ENCODE results near the gene HPS4. TPM values are rescaled to one million over a fixed set of nuclear protein-coding genes. Genes with fewer than 3 reads are reported as not detected.

HPS4 gene
- total RNA-seq, 2 experiments from 2014 or later, result 41.7 to 44.3 TPM

GRCh38 chr22:26463101-26463661, 20.4 kb downstream of the HPS4 start:
- no peak for DNase-seq
- Mint-ChIP-seq H3K4me1 (ENCODE audit: low read depth) (no peaks in the 10 kb centered on the region), H3K27me3 (no peaks in the 10 kb centered on the region), H3K4me3 (no peak overlapping the region), H3K9me3 (no peaks in the 10 kb centered on the region), H3K27ac (no peak overlapping the region), H3K36me3 (peaks cover 22% of the 10 kb centered on the region)
- CTCF ChIA-PET, result interaction anchor here (1.2 to 5.7 kb wide), 6 partner anchors 11 to 97 kb away, joined by 3 to 109 read pairs (median 20); no protein-coding TSS in a partner anchor
- POLR2A ChIA-PET, result no interaction called here
- intact Hi-C loops (cut with micrococcal nuclease), result no loop called here

GRCh38 chr22:26462641-26463040, 20.9 kb downstream of the HPS4 start:
- Mint-ChIP-seq H3K9me3 (no peaks in the 10 kb centered on the region), H3K36me3 (peaks cover 20% of the 10 kb centered on the region), H3K27me3 (no peaks in the 10 kb centered on the region), H3K27ac (no peak overlapping the region), H3K4me1 (ENCODE audit: low read depth) (no peaks in the 10 kb centered on the region), H3K4me3 (no peak overlapping the region)
- ChIA-PET CTCF (interaction anchor here (1.2 to 5.7 kb wide), 8 partner anchors 11 to 97 kb away, joined by 3 to 109 read pairs (median 10); no protein-coding TSS in a partner anchor), POLR2A (no interaction called here)
- DNase-seq, result no peak
- intact Hi-C loops (cut with micrococcal nuclease), result no loop called here

GRCh38 chr22:26462051-26462450, 21.5 kb downstream of the HPS4 start:
- Mint-ChIP-seq H3K27me3 (no peaks in the 10 kb centered on the region), H3K36me3 (peaks cover 23% of the 10 kb centered on the region), H3K4me1 (ENCODE audit: low read depth) (no peaks in the 10 kb centered on the region), H3K9me3 (no peaks in the 10 kb centered on the region), H3K4me3 (no peak overlapping the region), H3K27ac (no peak overlapping the region)
- intact Hi-C loops (cut with micrococcal nuclease), result no loop called here
- DNase-seq, result no peak
- CTCF ChIA-PET, result interaction anchor here (0.7 to 5.7 kb wide), 18 partner anchors 9 to 1156 kb away, joined by 3 to 109 read pairs (median 4); partner anchors contain the start of gene SRRD
- POLR2A ChIA-PET, result no interaction called here

GRCh38 chr22:26461188-26461810, 22.3 kb downstream of the HPS4 start:
- ChIA-PET CTCF (interaction anchor here (0.7 to 5.7 kb wide), 23 partner anchors 9 to 1155 kb away, joined by 3 to 109 read pairs (median 4); partner anchors contain the start of gene SRRD), POLR2A (no interaction called here)
- peaks cover 23% of the 10 kb centered on the region for H3K36me3 Mint-ChIP-seq
- no peak overlapping the region for H3K27ac Mint-ChIP-seq
- intact Hi-C loops (cut with micrococcal nuclease), result loop anchor here (1.0 kb wide), 1 partner anchor 63 kb away; no protein-coding TSS in a partner anchor
- H3K27me3 Mint-ChIP-seq, result no peaks in the 10 kb centered on the region
- no peak overlapping the region for H3K4me3 Mint-ChIP-seq
- DNase-seq, result peak; percentile 42
- no peaks in the 10 kb centered on the region for H3K9me3 Mint-ChIP-seq
- H3K4me1 Mint-ChIP-seq (ENCODE audit: low read depth), result no peaks in the 10 kb centered on the region

- Mint-ChIP-seq H3K9me3 (no peaks in the 10 kb centered on the region), H3K36me3 (peaks cover 19% of the 10 kb centered on the region), H3K4me1 (ENCODE audit: low read depth) (no peaks in the 10 kb centered on the region), H3K4me3 (no peak overlapping the region), H3K27ac (no peak overlapping the region), H3K27me3 (no peaks in the 10 kb centered on the region)
- intact Hi-C loops (cut with micrococcal nuclease), result no loop called here
- CTCF ChIA-PET, result interaction anchor here (0.6 to 5.7 kb wide), 15 partner anchors 12 to 191 kb away, joined by 3 to 109 read pairs (median 4); partner anchors contain the start of genes HPS4 and SRRD
- POLR2A ChIA-PET, result no interaction called here
- no peak for DNase-seq
These were observed 23.4 kb downstream of the HPS4 start for GRCh38 chr22:26460202-26460601.

GRCh38 chr22:26457661-26458272, 25.8 kb downstream of the HPS4 start:
- Mint-ChIP-seq H3K4me3 (no peak overlapping the region), H3K9me3 (no peaks in the 10 kb centered on the region), H3K27ac (no peak overlapping the region), H3K27me3 (no peaks in the 10 kb centered on the region), H3K36me3 (peaks cover 17% of the 10 kb centered on the region), H3K4me1 (ENCODE audit: low read depth) (no peaks in the 10 kb centered on the region)
- intact Hi-C loops (cut with micrococcal nuclease), result no loop called here
- no peak for DNase-seq
- POLR2A ChIA-PET, result no interaction called here
- CTCF ChIA-PET, result no interaction called here

- intact Hi-C loops (cut with micrococcal nuclease), result no loop called here
- POLR2A ChIA-PET, result no interaction called here
- H3K36me3 Mint-ChIP-seq, result peaks cover 21% of the 10 kb centered on the region
- CTCF ChIA-PET, result interaction anchor here (2.7 kb wide), 1 partner anchor 55 kb away, joined by 5 read pairs; no protein-coding TSS in a partner anchor
- no peak overlapping the region for H3K27ac Mint-ChIP-seq
- H3K4me3 Mint-ChIP-seq, result no peak overlapping the region
- H3K4me1 Mint-ChIP-seq (ENCODE audit: low read depth), result no peaks in the 10 kb centered on the region
- no peaks in the 10 kb centered on the region for H3K27me3 Mint-ChIP-seq
- no peak for DNase-seq
- no peaks in the 10 kb centered on the region for H3K9me3 Mint-ChIP-seq
These were observed 29.6 kb downstream of the HPS4 start for GRCh38 chr22:26453812-26454500.

- peaks cover 18% of the 10 kb centered on the region for H3K36me3 Mint-ChIP-seq
- CTCF ChIA-PET, result interaction anchor here (0.9 to 2.7 kb wide), 2 partner anchors 9 to 54 kb away, joined by 3 to 5 read pairs; no protein-coding TSS in a partner anchor
- H3K4me1 Mint-ChIP-seq (ENCODE audit: low read depth), result no peaks in the 10 kb centered on the region
- no peak overlapping the region for H3K4me3 Mint-ChIP-seq
- H3K9me3 Mint-ChIP-seq, result no peaks in the 10 kb centered on the region
- DNase-seq, result no peak
- no peak overlapping the region for H3K27ac Mint-ChIP-seq
- POLR2A ChIA-PET, result no interaction called here
- no peaks in the 10 kb centered on the region for H3K27me3 Mint-ChIP-seq
- intact Hi-C loops (cut with micrococcal nuclease), result no loop called here
These were observed 30.4 kb downstream of the HPS4 start for GRCh38 chr22:26453216-26453615.

GRCh38 chr22:26452236-26453016, 31.2 kb downstream of the HPS4 start:
- Mint-ChIP-seq H3K27ac (no peak overlapping the region), H3K4me1 (ENCODE audit: low read depth) (no peaks in the 10 kb centered on the region), H3K36me3 (peaks cover 13% of the 10 kb centered on the region), H3K9me3 (no peaks in the 10 kb centered on the region), H3K4me3 (no peak overlapping the region), H3K27me3 (no peaks in the 10 kb centered on the region)
- CTCF ChIA-PET, result interaction anchor here (0.9 to 2.7 kb wide), 2 partner anchors 9 to 53 kb away, joined by 3 to 5 read pairs; no protein-coding TSS in a partner anchor
- intact Hi-C loops (cut with micrococcal nuclease), result no loop called here
- DNase-seq, result no peak
- POLR2A ChIA-PET, result no interaction called here

- peaks cover 9% of the 10 kb centered on the region for H3K36me3 Mint-ChIP-seq
- H3K4me1 Mint-ChIP-seq (ENCODE audit: low read depth), result no peaks in the 10 kb centered on the region
- H3K9me3 Mint-ChIP-seq, result no peaks in the 10 kb centered on the region
- no peak overlapping the region for H3K27ac Mint-ChIP-seq
- CTCF ChIA-PET, result no interaction called here
- intact Hi-C loops (cut with micrococcal nuclease), result no loop called here
- H3K4me3 Mint-ChIP-seq, result no peak overlapping the region
- no peaks in the 10 kb centered on the region for H3K27me3 Mint-ChIP-seq
- POLR2A ChIA-PET, result no interaction called here
- no peak for DNase-seq
These were observed 33.0 kb downstream of the HPS4 start for GRCh38 chr22:26450453-26451185.

GRCh38 chr22:26448941-26449340, 34.6 kb downstream of the HPS4 start:
- POLR2A ChIA-PET, result interaction anchor here (0.6 kb wide), 1 partner anchor 85 kb away, joined by 3 read pairs; no protein-coding TSS in a partner anchor
- intact Hi-C loops (cut with micrococcal nuclease), result no loop called here
- Mint-ChIP-seq H3K9me3 (no peaks in the 10 kb centered on the region), H3K4me1 (ENCODE audit: low read depth) (no peaks in the 10 kb centered on the region), H3K27me3 (no peaks in the 10 kb centered on the region), H3K27ac (no peak overlapping the region), H3K36me3 (peaks cover 12% of the 10 kb centered on the region), H3K4me3 (no peak overlapping the region)
- CTCF ChIA-PET, result interaction anchor here (0.6 to 1.4 kb wide), 5 partner anchors 11 to 829 kb away, joined by 4 to 5 read pairs (median 4); no protein-coding TSS in a partner anchor
- DNase-seq, result no peak
